Mesothelial cell of epicardium (in vitro differentiated cells): Measurements from ENCODE around the gene SP140. TPM values are rescaled to one million over a fixed set of nuclear protein-coding genes. Genes with fewer than 3 reads are reported as not detected.

Experiments used
- DNase-seq, 2 experiments: peaks; one replicate each; pipeline ENCODE4 v3.0.0; 2021; ENCODE audit warnings: low spot score in 2 of 2; ENCODE audit not compliant: unreplicated experiment in 2 of 2
- H3K27ac Mint-ChIP-seq: 2 replicates; pipeline ENCODE4 v1.8.0; 2021; ENCODE audit warnings: mixed read lengths
- H3K27me3 Mint-ChIP-seq: 2 replicates; pipeline ENCODE4 v1.8.0; 2021; ENCODE audit warnings: low read depth, mixed read lengths
- H3K36me3 Mint-ChIP-seq: 2 replicates; pipeline ENCODE4 v1.8.0; 2021; ENCODE audit warnings: mixed read lengths
- H3K4me1 Mint-ChIP-seq: 2 replicates; pipeline ENCODE4 v1.8.0; 2021; ENCODE audit warnings: mixed read lengths
- H3K4me3 Mint-ChIP-seq: 2 replicates; pipeline ENCODE4 v1.8.0; 2021; ENCODE audit warnings: mild to moderate bottlenecking, moderate library complexity, mixed read lengths
- H3K9me3 Mint-ChIP-seq: 2 replicates; pipeline ENCODE4 v1.8.0; 2021; ENCODE audit warnings: mixed read lengths
- total RNA-seq: library from RNA; stranded (reverse); gene quantifications from 3 replicates; pipeline ENCODE4 v1.2.1, GENCODE V29; 2021
- TF ChIP-seq, protein P1 (sequence below): fragments of 200-600 bp; sonication (generic); IDR thresholded peaks from one replicate; pipeline ENCODE4 v1.5.0; 2021; ENCODE audit warnings: antibody characterized with exemption; ENCODE audit not compliant: unreplicated experiment

SP140 gene
- total RNA-seq, 1 donor from 2014 or later = 0.34 TPM

DNA sequence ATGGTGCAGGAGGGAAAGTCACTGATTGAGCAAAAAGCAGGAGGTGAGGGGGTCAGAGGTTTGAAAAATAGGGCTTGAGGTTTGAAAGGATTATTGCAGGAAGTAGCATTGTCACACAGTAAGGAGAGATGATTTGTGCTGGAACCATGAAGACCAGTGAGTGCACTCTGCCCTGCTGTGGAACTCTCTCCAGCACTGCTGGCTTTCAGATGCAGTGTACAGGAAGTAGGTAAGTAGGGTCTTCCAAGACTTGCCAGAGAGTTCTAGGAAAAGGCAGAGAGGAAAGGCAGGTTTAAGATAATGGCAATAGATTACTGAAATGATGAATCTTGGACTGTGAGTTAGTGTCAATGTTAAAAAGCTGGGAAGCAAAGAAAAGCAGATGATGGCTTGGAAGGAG lies 17.0 kb upstream of the SP140 start:
- Mint-ChIP-seq H3K4me1 (no peaks in the 10 kb centered on the region), H3K36me3 (peaks cover 32% of the 10 kb centered on the region), H3K27me3 (no peaks in the 10 kb centered on the region), H3K27ac (no peak overlapping the region), H3K4me3 (no peak overlapping the region), H3K9me3 (no peaks in the 10 kb centered on the region)
- DNase-seq = no peak
- TF ChIP-seq, protein P1, sequence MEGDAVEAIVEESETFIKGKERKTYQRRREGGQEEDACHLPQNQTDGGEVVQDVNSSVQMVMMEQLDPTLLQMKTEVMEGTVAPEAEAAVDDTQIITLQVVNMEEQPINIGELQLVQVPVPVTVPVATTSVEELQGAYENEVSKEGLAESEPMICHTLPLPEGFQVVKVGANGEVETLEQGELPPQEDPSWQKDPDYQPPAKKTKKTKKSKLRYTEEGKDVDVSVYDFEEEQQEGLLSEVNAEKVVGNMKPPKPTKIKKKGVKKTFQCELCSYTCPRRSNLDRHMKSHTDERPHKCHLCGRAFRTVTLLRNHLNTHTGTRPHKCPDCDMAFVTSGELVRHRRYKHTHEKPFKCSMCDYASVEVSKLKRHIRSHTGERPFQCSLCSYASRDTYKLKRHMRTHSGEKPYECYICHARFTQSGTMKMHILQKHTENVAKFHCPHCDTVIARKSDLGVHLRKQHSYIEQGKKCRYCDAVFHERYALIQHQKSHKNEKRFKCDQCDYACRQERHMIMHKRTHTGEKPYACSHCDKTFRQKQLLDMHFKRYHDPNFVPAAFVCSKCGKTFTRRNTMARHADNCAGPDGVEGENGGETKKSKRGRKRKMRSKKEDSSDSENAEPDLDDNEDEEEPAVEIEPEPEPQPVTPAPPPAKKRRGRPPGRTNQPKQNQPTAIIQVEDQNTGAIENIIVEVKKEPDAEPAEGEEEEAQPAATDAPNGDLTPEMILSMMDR = no peak

DNA sequence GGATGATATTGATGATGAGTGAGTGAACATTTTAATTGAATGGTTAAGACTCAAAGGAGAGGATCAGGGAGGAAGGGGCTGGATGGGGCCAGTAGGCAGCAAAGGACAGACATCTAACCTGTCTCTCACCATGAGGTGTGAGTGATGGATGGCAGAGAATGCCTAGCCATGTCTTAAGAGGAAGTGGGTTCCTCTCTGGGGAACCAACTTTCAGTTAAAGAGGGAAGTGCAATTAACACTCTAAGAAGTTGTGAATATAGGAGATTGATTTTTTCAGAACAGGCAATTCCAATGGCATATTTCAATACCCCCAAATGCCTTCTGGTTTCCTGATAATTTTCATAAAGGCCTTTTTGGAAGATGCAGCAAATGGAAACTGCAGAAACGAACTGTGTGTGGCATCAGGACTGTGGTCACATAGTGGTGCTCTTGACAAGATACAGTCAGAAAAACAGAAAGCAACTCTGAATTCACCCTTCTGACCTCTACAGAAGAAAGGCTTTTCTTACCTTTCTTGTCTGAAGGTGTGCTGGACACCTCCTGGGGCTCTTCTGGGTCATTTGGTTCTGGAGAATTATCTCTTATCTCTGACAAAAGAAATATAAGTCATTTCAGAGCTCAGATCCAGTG lies 16.0 kb upstream of the SP140 start:
- H3K4me1 Mint-ChIP-seq = no peaks in the 10 kb centered on the region
- TF ChIP-seq, protein P1 = no peak
- DNase-seq = no peak
- H3K4me3 Mint-ChIP-seq = no peak overlapping the region
- H3K36me3 Mint-ChIP-seq = peaks cover 34% of the 10 kb centered on the region
- H3K9me3 Mint-ChIP-seq = no peaks in the 10 kb centered on the region
- no peak overlapping the region for H3K27ac Mint-ChIP-seq
- H3K27me3 Mint-ChIP-seq = no peaks in the 10 kb centered on the region

DNA sequence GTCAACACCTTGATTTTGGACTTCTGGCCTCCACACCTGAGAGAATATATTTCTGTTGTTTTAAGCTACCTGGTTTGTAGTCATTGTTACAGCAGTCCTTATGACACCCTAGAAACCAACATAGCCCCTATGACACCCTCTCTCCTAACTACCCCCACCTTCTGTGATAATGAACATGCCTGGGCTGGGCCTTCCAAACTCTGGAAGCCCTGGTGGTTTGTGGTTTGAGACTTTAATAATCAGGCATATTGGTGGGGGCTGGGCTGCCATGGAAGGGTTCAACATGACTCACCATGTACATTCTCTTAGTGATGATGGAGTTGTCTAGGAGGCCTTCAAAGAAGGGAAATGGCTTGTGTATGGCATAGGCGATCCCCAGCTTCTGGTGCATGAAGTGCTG lies 9.0 kb upstream of the SP140 start:
- peaks cover 23% of the 10 kb centered on the region for H3K4me1 Mint-ChIP-seq
- H3K4me3 Mint-ChIP-seq = no peak overlapping the region
- H3K9me3 Mint-ChIP-seq = no peaks in the 10 kb centered on the region
- TF ChIP-seq, protein P1 = no peak
- H3K27ac Mint-ChIP-seq = no peak overlapping the region
- H3K27me3 Mint-ChIP-seq = no peaks in the 10 kb centered on the region
- no peak for DNase-seq
- peaks cover 28% of the 10 kb centered on the region for H3K36me3 Mint-ChIP-seq

GRCh38 chr2:230217424-230217823 lies 8.1 kb upstream of the SP140 start:
- peaks cover 23% of the 10 kb centered on the region for H3K4me1 Mint-ChIP-seq
- DNase-seq = no peak
- no peak overlapping the region for H3K4me3 Mint-ChIP-seq
- H3K9me3 Mint-ChIP-seq = no peaks in the 10 kb centered on the region
- TF ChIP-seq, protein P1 = no peak
- no peaks in the 10 kb centered on the region for H3K27me3 Mint-ChIP-seq
- no peak overlapping the region for H3K27ac Mint-ChIP-seq
- peaks cover 22% of the 10 kb centered on the region for H3K36me3 Mint-ChIP-seq

DNA sequence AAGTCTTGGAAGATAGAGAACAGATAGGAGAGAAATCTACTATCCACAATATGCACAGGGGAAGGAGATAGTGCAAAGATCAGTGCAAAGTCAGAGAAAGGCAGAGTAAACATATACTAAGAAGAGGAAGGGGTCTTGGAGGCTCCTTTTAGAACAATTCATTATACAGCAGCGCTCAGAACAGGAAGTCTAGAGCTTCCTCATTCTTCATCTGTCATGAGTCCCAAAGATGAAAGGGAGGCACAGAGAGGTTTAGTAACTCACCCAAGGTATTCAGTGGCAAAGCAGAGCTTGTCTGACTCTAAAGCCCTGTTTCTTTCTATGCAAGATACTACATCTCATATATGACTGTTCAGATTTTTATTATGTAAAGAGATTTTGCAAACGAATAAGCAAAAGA lies 7.1 kb upstream of the SP140 start:
- H3K27me3 Mint-ChIP-seq = no peaks in the 10 kb centered on the region
- peaks cover 17% of the 10 kb centered on the region for H3K36me3 Mint-ChIP-seq
- H3K9me3 Mint-ChIP-seq = no peaks in the 10 kb centered on the region
- DNase-seq = no peak
- H3K27ac Mint-ChIP-seq = peak overlapping the region; percentile 22
- H3K4me3 Mint-ChIP-seq = peak overlapping the region; percentile 30
- H3K4me1 Mint-ChIP-seq = peaks cover 27% of the 10 kb centered on the region
- TF ChIP-seq, protein P1 = no peak
